ENCODE results near the gene TPM3. TPM values are rescaled to one million over a fixed set of nuclear protein-coding genes. Genes with fewer than 3 reads are reported as not detected.

Gene TPM3
- total and polyA plus RNA-seq, 2 of the 8 experiments (the other 6 are each of a cell fraction or from before 2014, with no cell fraction given) = 278 to 572 TPM

DNA sequence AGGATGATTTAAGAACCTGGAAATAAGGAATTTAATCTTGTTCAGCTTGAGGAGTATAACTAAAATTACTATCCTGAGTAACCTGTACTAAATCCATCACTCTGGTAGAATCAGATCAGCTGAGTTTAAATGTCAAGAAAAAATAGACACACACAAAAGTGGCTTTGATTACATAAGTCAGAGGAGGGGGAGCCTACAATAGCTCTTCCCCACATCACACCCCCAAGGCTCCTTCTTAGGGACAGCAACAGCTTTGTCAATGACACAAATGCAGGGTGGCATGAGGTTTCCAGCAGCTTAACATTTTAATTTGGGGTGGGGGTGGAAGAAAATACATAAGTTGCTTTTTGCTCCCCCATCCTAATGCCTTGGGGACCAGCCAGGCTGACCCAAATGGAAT, 24.4 kb downstream of the TPM3 start (continued):
- TF ChIP-seq, protein P1, sequence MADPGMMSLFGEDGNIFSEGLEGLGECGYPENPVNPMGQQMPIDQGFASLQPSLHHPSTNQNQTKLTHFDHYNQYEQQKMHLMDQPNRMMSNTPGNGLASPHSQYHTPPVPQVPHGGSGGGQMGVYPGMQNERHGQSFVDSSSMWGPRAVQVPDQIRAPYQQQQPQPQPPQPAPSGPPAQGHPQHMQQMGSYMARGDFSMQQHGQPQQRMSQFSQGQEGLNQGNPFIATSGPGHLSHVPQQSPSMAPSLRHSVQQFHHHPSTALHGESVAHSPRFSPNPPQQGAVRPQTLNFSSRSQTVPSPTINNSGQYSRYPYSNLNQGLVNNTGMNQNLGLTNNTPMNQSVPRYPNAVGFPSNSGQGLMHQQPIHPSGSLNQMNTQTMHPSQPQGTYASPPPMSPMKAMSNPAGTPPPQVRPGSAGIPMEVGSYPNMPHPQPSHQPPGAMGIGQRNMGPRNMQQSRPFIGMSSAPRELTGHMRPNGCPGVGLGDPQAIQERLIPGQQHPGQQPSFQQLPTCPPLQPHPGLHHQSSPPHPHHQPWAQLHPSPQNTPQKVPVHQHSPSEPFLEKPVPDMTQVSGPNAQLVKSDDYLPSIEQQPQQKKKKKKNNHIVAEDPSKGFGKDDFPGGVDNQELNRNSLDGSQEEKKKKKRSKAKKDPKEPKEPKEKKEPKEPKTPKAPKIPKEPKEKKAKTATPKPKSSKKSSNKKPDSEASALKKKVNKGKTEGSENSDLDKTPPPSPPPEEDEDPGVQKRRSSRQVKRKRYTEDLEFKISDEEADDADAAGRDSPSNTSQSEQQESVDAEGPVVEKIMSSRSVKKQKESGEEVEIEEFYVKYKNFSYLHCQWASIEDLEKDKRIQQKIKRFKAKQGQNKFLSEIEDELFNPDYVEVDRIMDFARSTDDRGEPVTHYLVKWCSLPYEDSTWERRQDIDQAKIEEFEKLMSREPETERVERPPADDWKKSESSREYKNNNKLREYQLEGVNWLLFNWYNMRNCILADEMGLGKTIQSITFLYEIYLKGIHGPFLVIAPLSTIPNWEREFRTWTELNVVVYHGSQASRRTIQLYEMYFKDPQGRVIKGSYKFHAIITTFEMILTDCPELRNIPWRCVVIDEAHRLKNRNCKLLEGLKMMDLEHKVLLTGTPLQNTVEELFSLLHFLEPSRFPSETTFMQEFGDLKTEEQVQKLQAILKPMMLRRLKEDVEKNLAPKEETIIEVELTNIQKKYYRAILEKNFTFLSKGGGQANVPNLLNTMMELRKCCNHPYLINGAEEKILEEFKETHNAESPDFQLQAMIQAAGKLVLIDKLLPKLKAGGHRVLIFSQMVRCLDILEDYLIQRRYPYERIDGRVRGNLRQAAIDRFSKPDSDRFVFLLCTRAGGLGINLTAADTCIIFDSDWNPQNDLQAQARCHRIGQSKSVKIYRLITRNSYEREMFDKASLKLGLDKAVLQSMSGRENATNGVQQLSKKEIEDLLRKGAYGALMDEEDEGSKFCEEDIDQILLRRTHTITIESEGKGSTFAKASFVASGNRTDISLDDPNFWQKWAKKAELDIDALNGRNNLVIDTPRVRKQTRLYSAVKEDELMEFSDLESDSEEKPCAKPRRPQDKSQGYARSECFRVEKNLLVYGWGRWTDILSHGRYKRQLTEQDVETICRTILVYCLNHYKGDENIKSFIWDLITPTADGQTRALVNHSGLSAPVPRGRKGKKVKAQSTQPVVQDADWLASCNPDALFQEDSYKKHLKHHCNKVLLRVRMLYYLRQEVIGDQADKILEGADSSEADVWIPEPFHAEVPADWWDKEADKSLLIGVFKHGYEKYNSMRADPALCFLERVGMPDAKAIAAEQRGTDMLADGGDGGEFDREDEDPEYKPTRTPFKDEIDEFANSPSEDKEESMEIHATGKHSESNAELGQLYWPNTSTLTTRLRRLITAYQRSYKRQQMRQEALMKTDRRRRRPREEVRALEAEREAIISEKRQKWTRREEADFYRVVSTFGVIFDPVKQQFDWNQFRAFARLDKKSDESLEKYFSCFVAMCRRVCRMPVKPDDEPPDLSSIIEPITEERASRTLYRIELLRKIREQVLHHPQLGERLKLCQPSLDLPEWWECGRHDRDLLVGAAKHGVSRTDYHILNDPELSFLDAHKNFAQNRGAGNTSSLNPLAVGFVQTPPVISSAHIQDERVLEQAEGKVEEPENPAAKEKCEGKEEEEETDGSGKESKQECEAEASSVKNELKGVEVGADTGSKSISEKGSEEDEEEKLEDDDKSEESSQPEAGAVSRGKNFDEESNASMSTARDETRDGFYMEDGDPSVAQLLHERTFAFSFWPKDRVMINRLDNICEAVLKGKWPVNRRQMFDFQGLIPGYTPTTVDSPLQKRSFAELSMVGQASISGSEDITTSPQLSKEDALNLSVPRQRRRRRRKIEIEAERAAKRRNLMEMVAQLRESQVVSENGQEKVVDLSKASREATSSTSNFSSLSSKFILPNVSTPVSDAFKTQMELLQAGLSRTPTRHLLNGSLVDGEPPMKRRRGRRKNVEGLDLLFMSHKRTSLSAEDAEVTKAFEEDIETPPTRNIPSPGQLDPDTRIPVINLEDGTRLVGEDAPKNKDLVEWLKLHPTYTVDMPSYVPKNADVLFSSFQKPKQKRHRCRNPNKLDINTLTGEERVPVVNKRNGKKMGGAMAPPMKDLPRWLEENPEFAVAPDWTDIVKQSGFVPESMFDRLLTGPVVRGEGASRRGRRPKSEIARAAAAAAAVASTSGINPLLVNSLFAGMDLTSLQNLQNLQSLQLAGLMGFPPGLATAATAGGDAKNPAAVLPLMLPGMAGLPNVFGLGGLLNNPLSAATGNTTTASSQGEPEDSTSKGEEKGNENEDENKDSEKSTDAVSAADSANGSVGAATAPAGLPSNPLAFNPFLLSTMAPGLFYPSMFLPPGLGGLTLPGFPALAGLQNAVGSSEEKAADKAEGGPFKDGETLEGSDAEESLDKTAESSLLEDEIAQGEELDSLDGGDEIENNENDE (IDR thresholded peaks at IDR 0.05; ENCODE audit: insufficient replicate concordance, low read length) = no peak
- TF ChIP-seq EGR1 (IDR thresholded peaks at IDR 0.05; ENCODE audit: borderline replicate concordance, low read depth, low read length) = no peak
- TF ChIP-seq SRF (IDR thresholded peaks at IDR 0.05; ENCODE audit: low read depth, low read length) = no peak
- TF ChIP-seq GTF2F1 (IDR thresholded peaks at IDR 0.05; ENCODE audit: borderline replicate concordance, low read depth, low read length) = no peak
- no peak for TF ChIP-seq NRF1 (IDR thresholded peaks at IDR 0.05; ENCODE audit: low read depth, low read length)
- TF ChIP-seq, protein P2, sequence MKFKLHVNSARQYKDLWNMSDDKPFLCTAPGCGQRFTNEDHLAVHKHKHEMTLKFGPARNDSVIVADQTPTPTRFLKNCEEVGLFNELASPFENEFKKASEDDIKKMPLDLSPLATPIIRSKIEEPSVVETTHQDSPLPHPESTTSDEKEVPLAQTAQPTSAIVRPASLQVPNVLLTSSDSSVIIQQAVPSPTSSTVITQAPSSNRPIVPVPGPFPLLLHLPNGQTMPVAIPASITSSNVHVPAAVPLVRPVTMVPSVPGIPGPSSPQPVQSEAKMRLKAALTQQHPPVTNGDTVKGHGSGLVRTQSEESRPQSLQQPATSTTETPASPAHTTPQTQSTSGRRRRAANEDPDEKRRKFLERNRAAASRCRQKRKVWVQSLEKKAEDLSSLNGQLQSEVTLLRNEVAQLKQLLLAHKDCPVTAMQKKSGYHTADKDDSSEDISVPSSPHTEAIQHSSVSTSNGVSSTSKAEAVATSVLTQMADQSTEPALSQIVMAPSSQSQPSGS (IDR thresholded peaks at IDR 0.05; ENCODE audit: low read length) = no peak
- no peak for TF ChIP-seq CREB1 (IDR thresholded peaks at IDR 0.05)
- TF ChIP-seq RFX5 (IDR thresholded peaks at IDR 0.05; ENCODE audit: borderline replicate concordance, low read depth, low read length) = no peak
- no peak for TF ChIP-seq FOSL1 (IDR thresholded peaks at IDR 0.05; ENCODE audit: insufficient read depth, low read depth, low read length)
